ENCODE data around the gene STAM. TPM values are rescaled to one million over a fixed set of nuclear protein-coding genes. Genes with fewer than 3 reads are reported as not detected.
"Not testable (repeated sequence)": the region's sequence is repeated elsewhere in the genome, so short reads cannot be mapped to it uniquely, and the experiment has no call there.

Gene STAM
- total RNA-seq, 1 experiment from 2014 or later = 26.9 TPM

GRCh38 chr10:17712717-17713471 lies 68.9 kb downstream of the STAM start:
- Histone ChIP-seq H3K36me3 (peaks cover 11% of the 10 kb centered on the region), H3K27me3 (no peaks in the 10 kb centered on the region), H3K27ac (no peak overlapping the region), H3K9me3 (replicated peaks) (no peaks in the 10 kb centered on the region), H3K4me1 (no peaks in the 10 kb centered on the region), H3K4me3 (no peak overlapping the region)
- no peak for DNase-seq

- Histone ChIP-seq H3K36me3 (peaks cover 11% of the 10 kb centered on the region), H3K4me1 (no peaks in the 10 kb centered on the region), H3K27ac (no peak overlapping the region), H3K27me3 (no peaks in the 10 kb centered on the region), H3K4me3 (no peak overlapping the region), H3K9me3 (replicated peaks) (no peaks in the 10 kb centered on the region)
- no peak for DNase-seq
Observed at GRCh38 chr10:17713758-17714157, 69.8 kb downstream of the STAM start.

- Histone ChIP-seq H3K27me3 (no peaks in the 10 kb centered on the region), H3K4me3 (no peak overlapping the region), H3K27ac (no peak overlapping the region), H3K36me3 (peaks cover 11% of the 10 kb centered on the region), H3K9me3 (replicated peaks) (no peaks in the 10 kb centered on the region), H3K4me1 (no peaks in the 10 kb centered on the region)
- DNase-seq = no peak
Observed at GRCh38 chr10:17716161-17716560, 72.2 kb downstream of the STAM start.

GRCh38 chr10:17722317-17723014 lies 78.5 kb downstream of the STAM start:
- not testable (repeated sequence) for H3K4me3 ChIP-seq; H3K36me3 ChIP-seq; DNase-seq; H3K27ac ChIP-seq; H3K9me3 ChIP-seq (replicated peaks); H3K4me1 ChIP-seq; H3K27me3 ChIP-seq

GRCh38 chr10:17725703-17726102 lies 81.8 kb downstream of the STAM start:
- Histone ChIP-seq H3K4me3 (no peak overlapping the region), H3K27me3 (no peaks in the 10 kb centered on the region), H3K9me3 (replicated peaks) (no peaks in the 10 kb centered on the region), H3K27ac (no peak overlapping the region), H3K4me1 (no peaks in the 10 kb centered on the region), H3K36me3 (0 out of 2 replicates have a peak, but pooled peaks cover 5% of the 10 kb centered on the region)
- no peak for DNase-seq

GRCh38 chr10:17729630-17730029 lies 85.7 kb downstream of the STAM start:
- no peak overlapping the region for H3K4me3 ChIP-seq
- H3K9me3 ChIP-seq (replicated peaks) = no peaks in the 10 kb centered on the region
- DNase-seq = no peak
- H3K27me3 ChIP-seq = no peaks in the 10 kb centered on the region
- H3K27ac ChIP-seq = no peak overlapping the region
- H3K4me1 ChIP-seq = no peaks in the 10 kb centered on the region
- H3K36me3 ChIP-seq = no peaks in the 10 kb centered on the region

- H3K4me3 ChIP-seq = no peak overlapping the region
- no peak overlapping the region for H3K27ac ChIP-seq
- no peak for DNase-seq
- no peaks in the 10 kb centered on the region for H3K4me1 ChIP-seq
- no peaks in the 10 kb centered on the region for H3K36me3 ChIP-seq
- H3K27me3 ChIP-seq = no peaks in the 10 kb centered on the region
- no peaks in the 10 kb centered on the region for H3K9me3 ChIP-seq (replicated peaks)
Observed at GRCh38 chr10:17730667-17731066, 86.7 kb downstream of the STAM start.

- Histone ChIP-seq H3K27ac (no peak overlapping the region), H3K27me3 (no peaks in the 10 kb centered on the region), H3K36me3 (no peaks in the 10 kb centered on the region), H3K4me1 (no peaks in the 10 kb centered on the region), H3K9me3 (replicated peaks) (no peaks in the 10 kb centered on the region), H3K4me3 (no peak overlapping the region)
- DNase-seq = no peak
Observed at GRCh38 chr10:17731331-17732020, 87.5 kb downstream of the STAM start.

- no peak for DNase-seq
- Histone ChIP-seq H3K36me3 (no peaks in the 10 kb centered on the region), H3K4me3 (no peak overlapping the region), H3K4me1 (no peaks in the 10 kb centered on the region), H3K9me3 (replicated peaks) (no peaks in the 10 kb centered on the region), H3K27me3 (no peaks in the 10 kb centered on the region), H3K27ac (no peak overlapping the region)
Observed at GRCh38 chr10:17733620-17734019, 89.7 kb downstream of the STAM start.

GRCh38 chr10:17734432-17735080 lies 90.6 kb downstream of the STAM start:
- Histone ChIP-seq H3K27me3 (no peaks in the 10 kb centered on the region), H3K9me3 (replicated peaks) (no peaks in the 10 kb centered on the region), H3K4me3 (no peak overlapping the region), H3K36me3 (no peaks in the 10 kb centered on the region), H3K4me1 (no peaks in the 10 kb centered on the region), H3K27ac (no peak overlapping the region)
- DNase-seq = no peak

GRCh38 chr10:17735166-17735941 lies 91.4 kb downstream of the STAM start:
- H3K36me3 ChIP-seq = no peaks in the 10 kb centered on the region
- H3K27ac ChIP-seq = no peak overlapping the region
- H3K4me1 ChIP-seq = no peaks in the 10 kb centered on the region
- no peak for DNase-seq
- no peak overlapping the region for H3K4me3 ChIP-seq
- H3K27me3 ChIP-seq = no peaks in the 10 kb centered on the region
- H3K9me3 ChIP-seq (replicated peaks) = no peaks in the 10 kb centered on the region

GRCh38 chr10:17736223-17736622 lies 92.3 kb downstream of the STAM start:
- Histone ChIP-seq H3K4me1 (no peaks in the 10 kb centered on the region), H3K4me3 (no peak overlapping the region), H3K9me3 (replicated peaks) (no peaks in the 10 kb centered on the region), H3K27ac (no peak overlapping the region), H3K27me3 (no peaks in the 10 kb centered on the region), H3K36me3 (no peaks in the 10 kb centered on the region)
- no peak for DNase-seq

- Histone ChIP-seq H3K27ac (no peak overlapping the region), H3K36me3 (no peaks in the 10 kb centered on the region), H3K9me3 (replicated peaks) (no peaks in the 10 kb centered on the region), H3K27me3 (no peaks in the 10 kb centered on the region), H3K4me1 (no peaks in the 10 kb centered on the region), H3K4me3 (no peak overlapping the region)
- peak in 1 of 2 experiments; percentile 54 for DNase-seq
Observed at GRCh38 chr10:17737027-17737965, 93.3 kb downstream of the STAM start.

Measured in SJCRH30 (cell line).